Measurements from ENCODE around the gene NDUFA3.

Gene NDUFA3

GRCh38 chr19:54108496-54108895 lies 5.8 kb downstream of the NDUFA3 start:
- no peak for DNase-seq

DNA sequence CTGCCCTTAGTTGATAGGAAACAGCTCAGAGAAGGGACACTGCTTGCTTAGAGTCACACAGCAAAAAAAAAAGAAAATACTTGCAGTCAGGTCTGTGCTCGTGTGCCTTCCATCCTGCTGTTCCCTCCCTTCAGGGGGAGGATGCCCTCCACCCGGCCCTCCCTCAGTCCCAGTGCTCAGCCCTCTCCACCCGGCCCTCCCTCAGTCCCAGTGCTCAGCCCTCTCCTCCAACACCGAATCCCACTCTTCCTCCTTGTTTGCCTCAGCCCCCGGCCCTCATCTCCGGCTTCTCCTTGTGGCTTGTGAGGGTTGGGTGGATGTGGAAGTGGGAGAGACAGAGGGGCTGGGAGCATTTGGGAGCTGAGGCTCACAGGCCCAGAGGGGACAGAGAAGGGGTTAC lies 7.0 kb downstream of the NDUFA3 start:
- DNase-seq, result no peak

GRCh38 chr19:54114340-54115108 lies 11.9 kb downstream of the NDUFA3 start:
- DNase-seq, result no peak

DNA sequence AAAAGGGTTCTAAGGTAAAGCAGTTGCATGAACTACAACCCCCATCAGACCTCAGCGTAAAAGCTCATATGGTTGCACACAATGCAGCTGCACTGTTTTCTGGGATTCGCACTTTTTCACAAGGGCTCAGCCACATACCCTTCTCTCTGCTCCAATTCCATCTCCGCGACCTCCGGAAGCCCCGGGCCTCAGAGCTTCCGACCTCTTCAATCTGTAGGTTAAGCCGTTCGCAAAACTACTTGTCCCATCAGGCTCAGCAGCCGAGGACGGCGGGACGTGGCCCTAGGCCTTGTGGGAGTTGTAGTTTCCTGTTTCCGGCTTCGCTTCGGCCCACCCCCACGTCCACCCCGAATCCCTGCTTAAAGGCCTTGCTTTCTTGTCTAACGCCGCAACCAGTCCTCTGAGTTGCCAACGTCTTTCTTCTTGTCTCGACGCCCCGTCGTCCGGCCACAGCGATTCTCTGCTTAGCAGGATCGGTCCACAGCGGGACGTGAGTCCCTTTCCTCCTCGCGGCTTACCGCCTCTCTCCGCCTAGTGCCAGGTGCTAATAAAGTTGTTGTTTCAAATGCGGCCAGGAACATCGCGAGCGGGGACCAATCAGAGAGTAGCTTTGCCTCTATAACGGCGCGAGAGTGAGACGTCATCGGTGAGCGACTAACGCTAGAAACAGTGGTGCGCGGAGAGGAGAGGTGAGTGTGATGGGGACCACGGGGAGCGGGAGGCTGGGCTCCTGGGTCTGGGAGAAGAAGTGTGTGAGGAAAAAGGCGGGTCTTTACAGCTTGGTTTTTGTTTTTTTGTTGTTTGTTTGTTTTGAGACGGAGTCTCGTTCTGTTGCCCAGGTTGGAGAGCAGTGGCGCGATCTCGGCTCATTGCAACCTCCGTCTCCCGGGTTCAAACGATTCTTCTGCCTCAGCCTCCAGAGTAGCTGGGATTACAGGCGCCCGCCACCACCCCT lies 12.7 kb downstream of the NDUFA3 start, which contains the start of the genes PRPF31 and TFPT:
Gene PRPF31, plus strand, starts transcription at position 646 of the 955 bp plus-strand sequence. CDS start 2,525 bp downstream, outside the sequence.
Gene TFPT, minus strand, starts transcription at position 549 of the 955 bp plus-strand sequence. Its CDS starts 388 bp downstream, at position 161.
- DNase-seq, result peak; percentile 95

- DNase-seq, result no peak
Measured at GRCh38 chr19:54121259-54121658, 18.6 kb downstream of the NDUFA3 start.

DNA sequence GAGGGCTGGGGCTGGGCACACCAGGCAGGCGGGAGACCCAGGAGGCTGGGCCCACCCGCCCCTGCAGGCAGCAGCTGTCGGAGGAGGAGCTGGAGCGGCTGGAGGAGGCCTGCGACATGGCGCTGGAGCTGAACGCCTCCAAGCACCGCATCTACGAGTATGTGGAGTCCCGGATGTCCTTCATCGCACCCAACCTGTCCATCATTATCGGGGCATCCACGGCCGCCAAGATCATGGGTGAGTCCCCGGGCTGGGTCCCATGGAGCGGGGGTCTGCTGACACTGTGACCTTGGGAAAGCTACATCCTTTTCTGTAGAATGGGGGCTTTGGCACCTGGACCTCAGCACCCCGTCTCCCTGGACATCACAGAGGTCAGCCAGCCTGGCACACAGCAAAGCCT lies 21.0 kb downstream of the NDUFA3 start:
- DNase-seq, result no peak

- no peak for DNase-seq
Measured at GRCh38 chr19:54124393-54124792, 21.7 kb downstream of the NDUFA3 start.

GRCh38 chr19:54125713-54126112 lies 23.1 kb downstream of the NDUFA3 start:
- no peak for DNase-seq

DNA sequence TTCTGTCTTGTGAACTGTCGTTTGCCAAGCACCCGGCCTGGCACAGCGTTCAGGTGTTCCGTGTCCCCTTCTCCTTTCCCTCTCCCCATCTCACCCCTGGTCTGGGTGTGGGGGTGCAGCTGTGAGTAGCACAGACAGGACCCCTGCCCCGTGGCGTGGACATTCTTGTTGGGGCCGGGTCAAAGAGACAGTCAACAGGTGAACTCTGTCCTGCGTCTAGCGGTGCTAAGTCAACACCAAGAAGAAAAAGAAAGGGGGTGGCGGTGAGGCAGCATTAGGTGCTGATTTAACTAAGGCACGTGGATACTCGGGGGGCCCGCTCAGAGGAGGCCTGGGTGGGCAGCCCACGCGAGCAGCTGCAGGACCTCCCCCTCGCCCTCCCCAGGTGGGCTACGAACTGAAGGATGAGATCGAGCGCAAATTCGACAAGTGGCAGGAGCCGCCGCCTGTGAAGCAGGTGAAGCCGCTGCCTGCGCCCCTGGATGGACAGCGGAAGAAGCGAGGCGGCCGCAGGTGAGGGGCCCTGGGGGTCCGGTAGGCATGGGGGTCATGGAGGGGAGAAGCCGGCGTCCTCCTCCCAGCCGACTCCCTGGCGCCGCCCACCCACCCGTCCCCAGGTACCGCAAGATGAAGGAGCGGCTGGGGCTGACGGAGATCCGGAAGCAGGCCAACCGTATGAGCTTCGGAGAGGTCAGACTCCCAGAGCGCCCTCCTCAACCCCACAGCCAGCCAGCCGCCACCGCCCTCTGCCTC lies 25.2 kb downstream of the NDUFA3 start:
- DNase-seq, result no peak

DNA sequence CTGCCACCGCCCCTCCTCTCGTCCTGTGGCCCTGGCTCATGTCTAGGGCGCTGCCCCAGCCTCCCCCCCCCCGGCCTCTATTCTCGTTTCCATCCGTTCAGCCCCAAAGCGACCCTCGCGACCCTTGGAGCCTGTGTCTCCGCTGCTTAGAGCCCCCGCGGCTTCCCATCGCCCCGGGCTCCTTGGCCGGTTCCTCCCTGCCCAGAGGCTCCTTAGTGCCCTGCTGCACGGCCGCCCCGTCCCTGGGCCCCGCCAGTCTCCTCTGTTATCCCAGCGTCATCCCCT lies 25.7 kb downstream of the NDUFA3 start:
- no peak for DNase-seq

- no peak for DNase-seq
Measured at GRCh38 chr19:54128796-54129616, 26.4 kb downstream of the NDUFA3 start.

DNA sequence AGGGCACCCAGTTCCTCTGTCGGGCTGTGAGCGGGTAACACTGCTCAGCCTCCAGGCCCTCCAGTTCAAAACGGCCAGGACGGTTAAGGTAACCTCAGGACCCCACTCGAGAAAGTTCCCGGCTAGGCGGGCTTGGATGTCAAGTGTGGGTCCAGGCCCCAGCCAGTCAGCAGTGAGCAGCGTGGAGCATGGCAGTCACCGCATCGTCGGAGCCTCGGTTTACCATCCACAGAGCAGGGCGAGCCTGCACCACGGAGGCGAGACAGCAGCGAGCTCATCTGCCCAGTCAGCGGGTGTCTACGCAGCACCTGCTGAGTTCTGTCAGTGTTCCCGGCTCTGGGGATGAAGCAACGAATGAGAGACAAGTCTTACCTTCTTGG lies 27.0 kb downstream of the NDUFA3 start:
- DNase-seq, result no peak

DNA sequence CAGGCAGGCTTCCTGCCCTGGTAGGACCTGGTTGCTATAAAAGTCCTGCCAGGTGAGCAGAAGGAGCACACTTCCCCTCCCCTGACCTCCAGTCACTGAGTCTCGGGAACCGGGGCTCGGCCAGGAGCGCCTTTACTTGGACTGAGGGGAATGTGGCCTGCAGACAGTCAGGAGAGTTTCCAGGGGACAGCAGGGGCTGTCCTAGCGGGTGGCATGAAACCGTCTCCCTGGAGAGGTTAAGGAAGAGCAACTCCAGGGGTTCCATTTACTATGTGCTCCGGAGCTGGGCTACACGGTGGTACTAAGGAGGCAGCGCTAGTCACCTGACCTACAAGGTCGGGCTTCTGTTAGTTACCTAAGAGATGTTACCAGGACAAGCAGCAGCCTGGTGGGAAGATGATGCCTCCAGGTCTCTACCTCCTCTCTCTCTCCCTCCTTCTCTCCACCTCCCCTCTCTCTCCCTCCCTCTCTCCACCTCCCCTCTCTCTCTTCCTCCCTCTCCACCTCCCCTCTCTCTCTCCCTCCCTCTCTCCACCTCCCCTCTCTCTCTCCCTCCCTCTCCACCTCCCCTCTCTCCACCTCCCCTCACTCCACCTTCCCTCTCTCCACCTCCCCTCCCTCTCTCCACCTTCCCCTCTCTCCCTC lies 30.8 kb downstream of the NDUFA3 start:
- peak; percentile 67 for DNase-seq

GRCh38 chr19:54133957-54134590 lies 31.4 kb downstream of the NDUFA3 start:
- no peak for DNase-seq

- DNase-seq, result no peak
Measured at GRCh38 chr19:54136086-54136863, 33.6 kb downstream of the NDUFA3 start.

DNA sequence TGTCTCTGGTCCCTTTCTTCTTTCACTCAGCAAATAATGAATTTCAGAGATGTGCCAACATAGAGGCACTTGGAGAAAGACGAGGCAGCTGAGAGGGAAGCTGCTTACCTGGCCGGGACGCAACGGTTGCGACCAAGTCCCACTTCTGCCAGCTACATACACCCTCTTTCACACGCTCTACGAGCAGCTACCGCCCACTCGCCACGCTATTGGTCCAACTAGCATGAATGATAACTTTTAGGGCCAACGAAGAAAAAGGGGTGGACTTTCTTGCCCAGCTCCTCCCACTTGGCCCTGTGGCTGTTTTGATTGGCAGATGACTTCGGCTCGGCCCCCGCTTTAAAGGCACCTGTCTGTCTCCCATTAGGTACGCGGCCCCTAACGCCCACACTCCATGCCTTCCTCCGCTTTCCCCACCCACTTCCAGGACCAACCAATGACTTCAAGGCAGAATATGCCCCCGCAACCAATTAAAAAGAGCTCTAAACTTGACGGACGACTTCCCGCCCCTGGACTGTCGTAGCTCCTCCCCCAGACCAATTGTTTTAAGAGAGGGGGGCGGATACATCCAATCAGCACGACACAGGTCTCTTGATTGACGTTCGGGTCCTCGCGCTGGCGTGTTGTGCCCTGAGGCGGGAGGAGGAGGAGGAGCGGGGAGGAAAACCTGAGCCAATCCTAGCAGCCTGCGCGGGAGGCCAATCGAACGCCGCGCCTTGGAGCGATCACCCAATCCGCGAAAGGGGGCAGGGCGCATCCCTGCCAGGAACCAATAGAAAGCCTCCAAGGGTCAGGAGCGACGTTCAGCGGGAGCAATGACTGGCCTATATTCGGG lies 34.4 kb downstream of the NDUFA3 start:
- peak; percentile 98 for DNase-seq

GRCh38 chr19:54137699-54138488 lies 35.2 kb downstream of the NDUFA3 start, which contains the start of gene CNOT3:
CNOT3 (plus strand) TSS chr19:54137762; CDS start chr19:54142979, 5,217 bp downstream.
- DNase-seq, result no peak

DNA sequence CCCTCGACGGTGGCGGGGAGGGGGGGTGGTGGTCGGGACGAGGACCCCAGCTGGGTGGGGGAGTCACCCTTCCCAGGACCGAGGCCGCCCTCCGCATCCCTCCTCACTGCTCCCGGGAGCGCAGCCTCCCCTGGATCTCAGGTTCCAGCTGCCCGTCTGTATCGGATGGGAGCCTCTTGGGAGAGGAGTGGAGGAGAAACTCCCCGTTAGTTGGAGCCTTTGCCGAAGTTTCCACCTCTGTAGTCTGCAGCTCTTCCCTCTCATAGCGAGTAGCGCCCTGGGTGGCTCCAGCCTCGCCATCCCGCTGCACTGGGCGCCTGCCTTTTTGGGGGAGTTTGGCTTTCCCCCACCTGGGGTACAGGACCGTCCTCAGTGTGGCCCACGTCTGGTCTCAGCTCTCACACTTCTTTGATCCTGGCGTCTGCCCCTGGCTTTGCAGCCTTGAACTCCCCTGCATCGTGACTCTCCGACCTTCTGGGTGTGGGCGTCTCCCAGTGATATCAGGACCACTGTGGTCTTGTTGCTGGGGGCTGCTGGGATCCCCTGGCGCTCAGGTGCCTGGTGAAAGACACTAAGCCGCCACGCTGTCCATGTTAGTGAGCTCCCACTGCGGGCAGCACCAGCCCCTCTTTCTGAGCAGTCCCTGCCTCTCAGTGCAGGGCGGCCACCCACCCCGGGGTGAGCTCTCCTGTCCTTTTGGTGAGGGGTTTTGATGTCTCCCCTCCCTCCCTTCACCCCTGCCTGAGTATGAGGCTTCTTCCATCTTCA lies 36.0 kb downstream of the NDUFA3 start:
- DNase-seq, result no peak
